Fibroblast of lung (primary cell): Measurements from ENCODE around the gene AFAP1L1. TPM values are rescaled to one million over a fixed set of nuclear protein-coding genes. Genes with fewer than 3 reads are reported as not detected.
A peak's percentile ranks its signal among the peaks of the same experiment; 100 is the strongest.

Experiments used
- DNase-seq, 2 donors: peaks; one replicate each; pipeline versions ENCODE4 v3.0.0 to v3.0.0-alpha.2; 2010; ENCODE audit warnings: low read depth in 2 of 2
- H2AFZ ChIP-seq: 2 replicates; pipeline ENCODE4 v1.5.1; 2012; ENCODE audit warnings: low read length, control low read depth, inconsistent platforms
- H3K27ac ChIP-seq: 2 replicates; pipeline ENCODE4 v1.5.1; 2011; ENCODE audit warnings: low read length, control low read depth; ENCODE audit not compliant: insufficient read depth
- H3K27me3 ChIP-seq: 2 replicates; pipeline ENCODE4 v1.5.1; 2011; ENCODE audit warnings: mild to moderate bottlenecking, low read length; ENCODE audit not compliant: control insufficient read depth, insufficient read depth
- H3K36me3 ChIP-seq: 2 replicates; pipeline ENCODE4 v1.5.1; 2011; ENCODE audit warnings: low read length; ENCODE audit not compliant: control insufficient read depth, insufficient read depth
- H3K4me1 ChIP-seq: 2 replicates; pipeline ENCODE4 v1.5.1; 2011; ENCODE audit warnings: low read length; ENCODE audit not compliant: control insufficient read depth, insufficient read depth; ENCODE audit errors: extremely low read depth
- H3K4me2 ChIP-seq: 2 replicates; pipeline ENCODE4 v1.5.1; 2011; ENCODE audit warnings: low read length, control low read depth; ENCODE audit not compliant: insufficient read depth; ENCODE audit errors: extremely low read depth
- H3K4me3 ChIP-seq, 4 experiments: fragments of 200-600 bp in 1 of 4; sonication (generic) in 1 of 4; replicated peaks in 1 of 4; 2 replicates each; pipeline ENCODE4 v1.5.1; 2011 to 2016; ENCODE audit warnings: low read length in 4 of 4, low read depth in 3 of 4, mild to moderate bottlenecking in 3 of 4, control low read depth in 2 of 4, inconsistent platforms in 1 of 4, mixed read lengths in 1 of 4; ENCODE audit not compliant: insufficient read depth in 1 of 4; ENCODE audit errors: control extremely low read depth in 1 of 4
- H3K79me2 ChIP-seq: 2 replicates; pipeline ENCODE4 v1.5.1; 2012; ENCODE audit warnings: mild to moderate bottlenecking, low read length, inconsistent platforms; ENCODE audit not compliant: control insufficient read depth, insufficient read depth
- H3K9ac ChIP-seq: 2 replicates; pipeline ENCODE4 v1.5.1; 2011; ENCODE audit warnings: mild to moderate bottlenecking, low read length, control low read depth; ENCODE audit not compliant: insufficient read depth
- H3K9me3 ChIP-seq: 2 replicates; pipeline ENCODE4 v1.5.1; 2012; ENCODE audit warnings: low read depth, low read length; ENCODE audit not compliant: control insufficient read depth, insufficient read depth
- H4K20me1 ChIP-seq: 2 replicates; pipeline ENCODE4 v1.5.1; 2011; ENCODE audit warnings: low read length; ENCODE audit not compliant: control insufficient read depth, insufficient read depth; ENCODE audit errors: extremely low read depth
- CTCF ChIP-seq, 2 donors: IDR thresholded peaks in 1 of 2; conservative IDR thresholded peaks in 1 of 2; 1 replicate in 1 of 2; 2 replicates in 1 of 2; pipeline ENCODE4 v1.5.1; 2011 to 2012; ENCODE audit warnings: low read length in 2 of 2, control low read depth in 1 of 2, inconsistent platforms in 1 of 2, low read depth in 1 of 2, mild to moderate bottlenecking in 1 of 2
- EZH2 ChIP-seq: IDR thresholded peaks from 2 replicates; pipeline ENCODE4 v1.5.1; 2012; ENCODE audit warnings: low read length, control low read depth, mild to moderate bottlenecking; ENCODE audit errors: missing control alignments
- polyA plus RNA-seq, 2 donors: library from polyadenylated mRNA; depleted of rRNA in 1 of 2; stranded (reverse) in 1 of 2; unstranded in 1 of 2; fragments of >200 nt; gene quantifications; 2 replicates each; pipeline ENCODE4 v1.2.1, GENCODE V29; 2011 to 2012; ENCODE audit warnings: missing spikeins in 1 of 2
- total RNA-seq: library from RNA; depleted of rRNA; stranded (reverse); fragments of >200 nt; gene quantifications from 2 replicates; pipeline ENCODE4 v1.2.1, GENCODE V29; 2014

The AFAP1L1 gene
- total and polyA plus RNA-seq, 2 donors (not counting 1 experiment from before 2014, with no cell fraction given) = 3.0 to 7.1 TPM

DNA sequence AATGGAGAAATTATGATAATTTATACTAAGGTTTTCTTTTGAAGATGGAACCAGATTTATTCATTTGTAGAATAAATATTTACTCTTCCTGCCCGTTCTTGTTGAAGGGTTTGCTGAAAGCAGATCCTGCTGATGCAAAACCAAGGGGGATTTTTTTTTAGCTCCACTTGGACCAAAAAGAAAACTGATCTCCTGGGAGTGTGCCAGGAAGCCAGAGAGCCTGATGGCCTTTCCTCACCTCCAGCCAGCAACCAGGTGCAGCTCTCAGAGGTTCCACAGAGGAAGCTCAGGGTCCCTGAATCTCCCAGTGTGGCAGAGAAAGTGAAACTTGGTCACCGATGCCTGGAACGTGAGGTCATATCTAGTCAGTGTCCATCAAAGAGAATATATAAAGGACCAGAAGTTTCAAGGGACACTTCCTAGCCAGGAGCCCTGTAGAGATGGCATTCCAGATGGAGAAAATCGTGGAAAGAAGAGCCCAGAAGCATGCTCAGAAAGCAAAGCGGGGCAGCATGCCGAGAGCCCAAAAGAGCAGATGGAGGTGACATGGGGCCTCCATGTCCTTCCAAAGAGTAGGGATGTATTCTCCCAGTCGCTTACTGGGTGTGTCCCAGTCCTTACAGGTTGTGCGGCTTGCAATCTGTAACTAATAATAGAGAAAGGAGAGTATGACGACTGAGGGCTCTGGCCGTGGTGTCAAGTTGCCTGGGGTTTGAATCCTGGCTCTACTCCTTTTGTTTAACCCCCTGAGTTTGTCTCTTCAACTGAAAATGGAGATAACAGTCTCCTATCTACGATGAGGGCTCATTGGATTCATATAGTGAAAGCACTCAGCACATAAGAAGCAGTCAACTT, 12.2 kb downstream of the AFAP1L1 start:
- peaks cover 10% of the 10 kb centered on the region for H3K4me1 ChIP-seq
- H3K79me2 ChIP-seq = no peaks in the 10 kb centered on the region
- H3K36me3 ChIP-seq = no peaks in the 10 kb centered on the region
- H3K9me3 ChIP-seq = no peaks in the 10 kb centered on the region
- H4K20me1 ChIP-seq = no peaks in the 10 kb centered on the region
- H3K9ac ChIP-seq = no peak overlapping the region
- peak overlapping the region; percentile 66 for H3K4me2 ChIP-seq
- peak overlapping the region; percentile 26 for H2AFZ ChIP-seq
- peak overlapping the region; percentile 31 for H3K27ac ChIP-seq
- TF ChIP-seq EZH2 = no peak
- no peak for TF ChIP-seq CTCF (conservative IDR thresholded peaks at IDR 0.05 in 1 of 2, IDR thresholded peaks at IDR 0.05 in 1 of 2; ENCODE audit: low read depth in 1 of 2, low read length in 2 of 2)
- no peak overlapping the region for H3K4me3 ChIP-seq
- no peak for DNase-seq
- H3K27me3 ChIP-seq = no peaks in the 10 kb centered on the region

DNA sequence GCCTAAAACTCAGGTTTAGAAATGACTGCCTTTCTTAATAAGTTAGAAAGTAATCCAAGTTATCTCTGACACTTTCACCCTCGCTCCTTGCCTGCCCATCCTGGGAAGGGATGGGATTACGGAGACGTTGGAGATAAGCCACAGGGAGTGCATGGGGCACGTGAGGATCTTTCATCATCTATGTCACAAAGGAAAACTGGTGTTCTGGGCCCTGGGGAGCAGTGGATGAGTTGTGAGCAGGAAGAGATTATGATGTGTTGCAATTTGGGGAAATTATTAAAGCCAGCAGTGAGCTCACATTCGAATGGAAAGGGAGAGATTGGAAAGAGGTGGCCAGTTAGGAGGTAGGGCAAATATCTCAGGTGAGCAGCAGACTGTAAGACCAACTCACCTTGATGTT, 12.8 kb downstream of the AFAP1L1 start:
- peak overlapping the region; percentile 66 for H3K4me2 ChIP-seq
- no peak overlapping the region for H3K9ac ChIP-seq
- no peaks in the 10 kb centered on the region for H3K79me2 ChIP-seq
- no peak overlapping the region for H3K4me3 ChIP-seq
- H3K4me1 ChIP-seq = peaks cover 10% of the 10 kb centered on the region
- no peaks in the 10 kb centered on the region for H4K20me1 ChIP-seq
- no peaks in the 10 kb centered on the region for H3K36me3 ChIP-seq
- H3K27me3 ChIP-seq = no peaks in the 10 kb centered on the region
- no peaks in the 10 kb centered on the region for H3K9me3 ChIP-seq
- TF ChIP-seq EZH2 (no peak), CTCF (conservative IDR thresholded peaks at IDR 0.05 in 1 of 2, IDR thresholded peaks at IDR 0.05 in 1 of 2; ENCODE audit: low read depth in 1 of 2, low read length in 2 of 2) (no peak)
- no peak overlapping the region for H3K27ac ChIP-seq
- peak overlapping the region; percentile 63 for H2AFZ ChIP-seq
- DNase-seq = peak in 1 of 2 donors; percentile 31

GRCh38 chr5:149285153-149285552, 13.5 kb downstream of the AFAP1L1 start:
- Histone ChIP-seq H3K4me2 (no peak overlapping the region), H4K20me1 (no peaks in the 10 kb centered on the region), H3K4me3 (no peak overlapping the region), H3K9ac (no peak overlapping the region), H3K79me2 (no peaks in the 10 kb centered on the region), H2AFZ (no peak overlapping the region), H3K4me1 (peaks cover 10% of the 10 kb centered on the region), H3K9me3 (no peaks in the 10 kb centered on the region), H3K27ac (no peak overlapping the region), H3K36me3 (no peaks in the 10 kb centered on the region), H3K27me3 (no peaks in the 10 kb centered on the region)
- TF ChIP-seq EZH2 (no peak), CTCF (conservative IDR thresholded peaks at IDR 0.05 in 1 of 2, IDR thresholded peaks at IDR 0.05 in 1 of 2; ENCODE audit: low read depth in 1 of 2, low read length in 2 of 2) (no peak)
- DNase-seq = no peak
